HG03025 (cell line): ENCODE results near the gene TGFBR1.

Source experiments
- ATAC-seq: cut with Tn5 transposase; IDR thresholded peaks from one replicate; pipeline ENCODE4 v1.9.1; 2021; ENCODE audit warnings: mild to moderate bottlenecking, moderate library complexity; ENCODE audit not compliant: unreplicated experiment, low FRiP score

The TGFBR1 gene

GRCh38 chr9:99104459-99105151 lies at the start of gene TGFBR1:
TSS of gene TGFBR1 (plus strand) at chr9:99105113. CDS start at chr9:99105206, 93 bp downstream.
- peak; percentile 93 for ATAC-seq

DNA sequence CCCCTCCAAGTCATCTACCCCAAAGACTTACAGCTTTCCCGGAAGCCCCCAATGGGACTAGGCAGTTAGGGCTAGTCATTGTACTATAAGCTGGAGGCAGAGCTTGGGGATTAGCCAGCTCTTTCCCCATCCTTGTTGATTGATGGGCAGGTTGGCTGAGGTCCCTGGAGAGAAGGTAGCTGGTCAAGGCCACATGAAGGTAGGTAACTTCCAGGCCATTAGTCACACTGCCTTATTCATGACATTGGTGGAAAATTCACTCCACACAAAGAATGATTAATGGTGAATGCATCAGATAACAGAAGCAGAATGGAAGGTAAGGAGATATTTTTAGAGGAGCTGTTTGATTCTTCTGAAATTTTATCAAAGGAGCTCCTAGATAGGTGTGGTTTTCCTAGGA lies 49.5 kb upstream of the TGFBR1 start:
- ATAC-seq: no peak

- no peak for ATAC-seq
Measured at GRCh38 chr9:99056186-99056585, 48.7 kb upstream of the TGFBR1 start.

- ATAC-seq: no peak
Measured at GRCh38 chr9:99056886-99057664, 47.8 kb upstream of the TGFBR1 start.

- ATAC-seq: peak; percentile 87
Measured at GRCh38 chr9:99057665-99058625, 47.0 kb upstream of the TGFBR1 start.

- no peak for ATAC-seq
Measured at GRCh38 chr9:99058964-99059921, 45.7 kb upstream of the TGFBR1 start.

DNA sequence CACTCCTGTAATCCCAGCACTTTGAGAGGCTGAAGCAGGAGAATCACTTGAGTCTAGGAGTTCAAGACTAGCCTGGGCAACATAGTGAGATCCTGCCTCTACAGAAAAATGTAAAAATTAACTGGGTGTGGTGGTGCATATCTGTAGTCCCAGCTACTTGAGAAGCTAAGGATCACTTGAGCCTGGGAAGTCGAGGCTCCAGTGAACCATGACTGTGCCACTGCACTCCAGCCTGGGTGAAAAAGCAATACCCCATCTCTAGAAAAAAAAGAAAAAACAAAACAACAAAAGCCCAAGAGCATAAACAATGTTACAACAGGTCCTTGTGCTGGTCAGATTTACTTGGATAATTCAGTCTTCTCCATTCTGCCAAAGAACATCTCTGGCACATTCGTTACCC lies 44.3 kb upstream of the TGFBR1 start:
- ATAC-seq: no peak

DNA sequence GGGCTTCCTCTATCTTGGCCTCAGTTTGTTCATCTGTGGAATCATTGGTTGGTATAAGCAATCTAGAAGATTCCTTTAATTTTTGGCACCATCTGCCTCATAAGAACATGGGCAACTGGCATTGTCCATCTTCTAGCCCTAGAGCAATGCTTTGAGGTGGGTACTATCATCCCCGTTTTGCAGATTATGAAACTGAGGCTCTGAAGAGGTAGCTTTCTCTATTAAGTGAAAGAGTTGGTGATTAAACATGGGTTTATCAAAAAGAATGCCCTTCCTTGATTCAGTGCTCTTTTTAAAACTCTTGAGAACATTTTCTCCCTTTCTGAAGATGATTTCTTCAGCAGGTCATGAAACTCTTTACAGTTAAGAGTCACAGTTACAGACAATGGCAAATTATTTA lies 42.4 kb upstream of the TGFBR1 start:
- ATAC-seq: no peak

GRCh38 chr9:99063522-99063921 lies 41.4 kb upstream of the TGFBR1 start:
- ATAC-seq: no peak

DNA sequence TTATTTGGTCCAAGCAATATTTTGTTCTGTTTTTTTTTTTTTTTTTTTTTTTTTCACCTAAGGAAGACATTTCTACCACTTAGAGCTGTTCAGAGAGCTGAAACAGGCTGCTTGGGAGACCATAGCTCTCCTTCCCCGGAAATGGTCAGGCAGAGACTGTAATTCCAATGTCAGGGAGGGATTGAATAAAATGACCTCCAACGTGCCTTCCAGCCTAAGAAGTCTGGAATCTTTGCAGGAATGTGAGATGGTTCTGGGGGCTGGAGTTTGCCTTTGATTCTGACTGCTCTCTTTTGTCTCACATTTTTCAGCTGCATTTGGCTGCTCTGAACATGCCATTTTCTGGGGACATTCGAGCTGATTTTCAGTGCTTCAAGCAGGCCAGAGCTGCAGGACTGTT lies 38.3 kb upstream of the TGFBR1 start:
- no peak for ATAC-seq

- no peak for ATAC-seq
Measured at GRCh38 chr9:99069075-99069474, 35.8 kb upstream of the TGFBR1 start.

DNA sequence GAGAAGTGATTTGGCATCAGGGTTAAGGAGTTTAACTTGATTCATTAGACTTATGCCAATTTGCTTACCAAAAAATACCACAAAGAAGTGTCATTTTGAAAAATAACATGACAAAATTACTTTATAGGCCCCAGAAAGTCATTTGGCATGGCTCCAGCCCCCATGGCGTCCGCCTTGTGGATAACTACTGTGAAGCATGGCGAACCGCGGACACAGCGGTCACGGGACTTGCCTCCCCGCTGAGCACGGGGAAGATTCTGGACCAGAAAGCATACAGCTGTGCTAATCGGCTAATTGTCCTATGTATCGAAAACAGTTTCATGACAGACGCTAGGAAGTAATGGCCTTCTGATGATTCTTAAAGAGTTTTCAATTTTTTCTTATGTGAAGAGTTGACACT lies 35.4 kb upstream of the TGFBR1 start:
- no peak for ATAC-seq

GRCh38 chr9:99070681-99071080 lies 34.2 kb upstream of the TGFBR1 start:
- ATAC-seq: no peak

DNA sequence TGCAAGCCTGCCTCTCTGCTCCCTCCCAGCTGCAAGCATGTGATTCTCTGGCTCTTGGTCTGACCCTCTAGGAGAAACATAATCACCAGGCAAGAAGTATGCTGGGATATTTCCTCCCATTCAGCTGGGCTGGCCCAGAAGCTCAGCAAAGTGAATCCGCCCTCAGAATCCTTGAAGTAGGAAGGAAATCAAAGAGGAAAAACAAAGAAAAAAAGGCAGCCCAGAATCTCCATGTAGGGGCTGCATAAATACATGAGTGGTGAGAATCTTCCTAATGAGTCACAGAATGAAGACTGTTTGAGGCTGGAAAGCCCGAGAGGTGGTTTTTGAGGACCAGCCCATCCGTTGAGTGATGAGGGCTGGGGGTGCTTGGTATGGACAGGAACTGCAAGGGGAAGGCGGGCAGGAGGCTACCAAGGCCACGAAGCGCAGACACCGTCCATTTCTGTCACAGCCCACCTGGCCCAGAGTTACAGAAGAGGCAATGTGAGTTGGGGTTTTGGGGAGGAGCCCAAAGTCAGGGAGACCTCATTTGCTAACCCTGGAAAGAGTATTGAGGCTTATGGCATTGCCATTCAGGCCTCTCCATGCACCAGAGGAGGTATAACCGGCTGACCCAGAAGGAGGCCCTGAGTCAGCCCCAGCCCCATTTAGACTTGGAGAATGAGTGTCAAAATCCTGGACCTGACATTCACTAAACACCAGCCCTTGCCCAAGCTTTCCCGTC lies 33.4 kb upstream of the TGFBR1 start:
- no peak for ATAC-seq

DNA sequence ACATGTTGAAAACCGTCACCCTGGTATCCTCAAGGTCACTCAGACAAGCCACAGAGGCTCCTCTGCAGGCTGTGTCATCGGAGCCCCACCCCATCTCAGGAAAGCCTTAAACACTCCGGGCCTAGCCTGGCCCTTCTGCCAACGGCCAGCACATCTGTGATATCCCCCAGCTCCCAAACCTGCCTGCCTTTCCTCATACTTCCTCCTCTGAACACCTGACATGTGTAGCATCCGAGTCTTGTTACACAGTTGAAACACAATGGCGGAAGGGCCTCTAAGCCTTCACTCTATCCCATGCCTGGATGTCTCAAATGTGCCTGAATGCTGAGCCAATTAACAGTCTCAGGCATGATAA lies 32.9 kb upstream of the TGFBR1 start:
- no peak for ATAC-seq

DNA sequence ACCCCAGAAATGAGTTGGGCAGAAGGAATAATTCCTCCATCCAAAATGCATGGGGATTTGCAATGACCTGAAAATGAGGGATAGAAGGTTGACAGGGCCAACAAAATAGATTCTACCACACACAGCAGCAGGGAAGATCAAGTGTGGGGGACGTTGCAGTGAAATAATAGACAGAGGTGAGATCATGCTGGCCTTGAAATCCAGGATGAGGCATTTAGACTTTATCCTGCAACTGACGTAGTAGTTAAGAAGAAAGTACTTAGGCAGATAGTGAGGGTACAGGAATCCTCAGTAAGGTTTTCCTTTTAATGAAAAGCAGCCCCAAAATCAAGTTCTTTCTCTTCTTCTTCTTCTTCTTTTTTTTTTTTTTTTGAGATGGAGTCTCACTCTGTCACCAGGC lies 31.6 kb upstream of the TGFBR1 start:
- no peak for ATAC-seq

- no peak for ATAC-seq
Measured at GRCh38 chr9:99073985-99074901, 30.7 kb upstream of the TGFBR1 start.

- no peak for ATAC-seq
Measured at GRCh38 chr9:99074902-99075245, 30.0 kb upstream of the TGFBR1 start.
